Hippocampal formation (tissue), 2 donors: ENCODE data around the gene SPECC1.
"Not testable (repeated sequence)": the region's sequence is repeated elsewhere in the genome, so short reads cannot be mapped to it uniquely, and the experiment has no call there.

Experiments used
- DNase-seq, 2 donors: peaks; one replicate each; lab custom pipeline; 2025; lab: John Stamatoyannopoulos, UW

The SPECC1 gene

GRCh38 chr17:20235747-20236146, 226.6 kb downstream of the SPECC1 start:
- DNase-seq, result peak in 1 of 2 donors; percentile 28

DNA sequence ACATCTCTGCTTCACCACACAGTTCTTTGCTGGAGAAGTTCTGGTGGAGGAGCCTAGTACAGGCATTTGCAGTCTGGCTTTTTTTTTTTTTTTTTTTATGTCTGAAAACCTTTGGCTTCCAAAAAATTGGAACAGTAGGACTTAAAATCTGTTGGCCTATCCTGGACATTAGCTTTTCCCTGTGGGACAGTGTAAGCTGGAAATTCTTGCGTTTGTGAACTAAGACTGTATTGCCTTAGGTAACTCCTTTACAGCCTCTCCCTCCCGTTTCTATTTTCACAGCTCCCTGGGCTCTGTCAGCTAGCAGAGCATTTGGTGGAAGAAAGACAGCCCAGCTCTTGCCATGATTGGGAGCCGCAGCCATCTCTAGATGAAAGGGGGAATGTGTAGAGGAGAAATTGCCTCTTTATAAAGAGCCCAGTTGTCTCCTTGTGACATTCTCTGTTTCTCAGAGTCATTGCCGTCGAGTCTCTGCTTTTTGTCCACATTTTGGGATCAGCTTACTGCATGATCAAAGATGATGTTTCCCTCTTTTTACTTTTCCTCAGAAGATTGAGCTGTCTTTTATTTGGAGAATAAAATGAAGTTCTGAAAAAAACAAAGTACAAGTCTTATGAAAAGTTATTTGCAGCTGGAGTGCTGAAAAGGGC, 227.5 kb downstream of the SPECC1 start:
- DNase-seq, result no peak

GRCh38 chr17:20239776-20240175, 230.6 kb downstream of the SPECC1 start:
- DNase-seq, result not testable (repeated sequence)

GRCh38 chr17:20241855-20242254, 232.7 kb downstream of the SPECC1 start:
- no peak for DNase-seq

DNA sequence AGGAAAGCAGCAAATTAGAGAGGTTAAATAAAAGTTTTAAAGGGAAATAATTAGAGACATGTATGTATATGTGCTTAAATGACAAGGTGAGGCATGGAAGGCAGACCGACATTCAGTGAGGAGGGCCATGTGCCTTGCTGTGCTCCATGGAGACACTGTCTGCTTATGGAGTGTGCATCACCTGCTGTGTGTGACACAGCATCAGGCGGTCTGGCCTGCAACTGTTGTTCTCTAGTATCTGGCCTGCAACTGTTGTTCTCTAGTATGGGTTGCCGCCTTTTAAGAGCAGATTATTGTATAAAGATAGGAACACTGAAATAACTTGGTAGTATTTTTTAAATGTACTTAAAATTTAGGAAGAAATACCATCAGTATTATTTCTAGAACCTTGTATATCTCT, 233.1 kb downstream of the SPECC1 start:
- DNase-seq, result no peak

DNA sequence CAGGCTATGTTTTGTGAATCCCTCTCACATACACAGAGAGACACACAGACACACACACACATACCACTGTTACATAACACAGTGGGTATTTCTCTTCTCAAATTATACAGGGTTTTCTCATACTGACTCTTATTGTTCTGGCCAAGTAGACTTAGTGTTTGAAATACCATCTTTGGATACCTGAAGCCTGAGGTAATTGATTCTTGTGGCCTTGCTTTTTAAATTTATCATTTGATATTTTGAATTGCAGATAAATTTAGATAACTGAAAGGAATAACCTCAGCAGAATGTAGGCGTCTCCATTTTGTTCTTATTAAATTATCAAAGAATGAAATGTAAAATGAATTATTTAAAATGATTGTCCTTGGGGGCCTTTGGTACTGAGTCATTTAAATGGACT, 234.4 kb downstream of the SPECC1 start:
- no peak for DNase-seq

DNA sequence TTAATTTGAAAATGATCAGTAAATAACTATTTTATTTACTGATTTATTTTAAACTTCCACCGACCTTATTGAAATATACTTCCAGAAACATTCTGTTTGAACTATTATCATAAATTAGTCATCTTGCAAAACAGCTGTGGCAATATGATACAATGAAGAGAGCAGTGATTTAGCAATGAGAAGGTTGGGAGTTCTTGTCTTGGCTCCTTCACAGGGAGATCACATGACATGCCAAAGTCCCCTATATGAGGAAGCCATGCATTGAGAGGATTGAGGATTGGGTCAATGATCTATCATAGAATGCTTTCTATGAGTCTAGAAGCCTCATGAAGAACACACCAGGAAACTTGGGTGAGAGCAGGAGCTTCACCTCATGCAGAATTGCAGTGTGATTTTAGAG, 235.5 kb downstream of the SPECC1 start:
- DNase-seq, result no peak

DNA sequence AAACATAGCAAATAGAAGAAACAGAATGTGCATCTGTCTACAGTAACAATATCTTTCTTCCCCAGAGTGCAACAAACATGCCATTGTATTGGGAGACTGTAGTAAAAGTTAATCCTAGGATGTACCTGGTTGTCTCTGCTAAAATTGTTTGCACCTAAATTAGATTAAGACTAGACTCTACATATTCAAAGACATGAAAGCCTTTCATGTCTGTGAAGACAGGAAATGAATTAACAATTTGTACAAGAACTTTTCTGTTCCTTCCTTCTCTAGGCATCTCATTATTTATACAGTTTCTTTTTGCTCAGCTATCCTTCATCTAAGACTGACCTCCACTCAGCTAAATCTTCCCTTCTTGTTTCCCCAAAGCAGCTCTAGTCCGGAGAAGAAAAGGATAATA, 237.5 kb downstream of the SPECC1 start:
- no peak for DNase-seq

DNA sequence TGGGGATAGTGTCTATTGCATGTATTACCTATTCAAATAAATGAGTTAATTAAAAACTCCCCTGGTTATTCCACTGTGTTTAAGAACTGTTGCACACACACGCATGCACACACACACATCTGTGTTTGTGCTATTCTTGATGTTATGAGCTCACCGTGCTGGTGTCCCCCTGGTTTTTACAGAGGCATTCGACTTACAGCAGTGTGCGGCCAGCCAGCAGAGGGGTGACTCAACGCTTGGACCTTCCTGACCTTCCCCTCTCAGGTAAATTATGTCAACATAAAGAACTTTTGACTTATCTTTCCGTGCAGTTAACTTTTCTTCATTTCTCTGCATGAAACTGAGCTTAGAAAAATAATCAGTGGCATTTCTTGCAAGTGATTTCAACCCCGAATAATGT, 244.2 kb downstream of the SPECC1 start:
- no peak for DNase-seq

GRCh38 chr17:20254541-20254940, 245.4 kb downstream of the SPECC1 start:
- no peak for DNase-seq

DNA sequence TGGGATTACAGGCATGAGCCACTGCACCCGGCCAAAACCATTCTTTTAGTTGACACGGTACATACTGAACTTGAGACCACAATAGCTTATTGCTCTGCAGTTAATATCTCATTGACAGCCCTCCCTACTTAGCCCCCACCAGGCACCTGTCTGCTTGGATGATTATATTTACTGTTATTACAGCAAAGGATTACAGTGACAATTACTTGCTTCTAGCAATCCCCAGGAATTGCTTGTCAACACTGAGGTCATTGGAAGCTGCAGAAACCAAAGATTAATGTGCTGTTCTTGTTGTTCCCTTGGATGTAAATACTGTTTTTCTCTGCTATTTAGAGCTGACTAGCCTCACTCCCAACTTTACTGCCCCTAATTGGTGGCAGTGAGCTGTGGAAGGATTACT, 247.0 kb downstream of the SPECC1 start:
- DNase-seq, result no peak

DNA sequence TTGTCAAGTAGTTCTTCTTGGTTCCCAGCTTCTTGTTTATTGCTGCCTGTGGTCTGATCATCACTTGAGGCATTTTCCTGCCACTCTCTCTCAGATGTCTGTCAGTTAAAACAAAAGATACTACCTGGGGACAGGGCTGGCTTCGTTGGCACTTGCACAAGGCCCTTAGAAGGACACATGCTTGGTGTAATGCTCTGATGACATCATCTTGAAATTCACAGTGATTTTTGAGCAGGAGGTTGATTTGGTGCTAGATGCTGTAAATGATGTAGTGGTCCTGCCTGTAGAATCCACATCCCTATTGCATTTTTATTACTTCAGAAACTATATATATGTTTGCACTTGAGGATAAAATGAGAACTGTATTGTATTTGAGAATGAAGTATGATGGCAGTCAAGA, 247.8 kb downstream of the SPECC1 start:
- no peak for DNase-seq

GRCh38 chr17:20257798-20258197, 248.6 kb downstream of the SPECC1 start:
- no peak for DNase-seq

- no peak for DNase-seq
Observed at GRCh38 chr17:20259668-20260067, 250.5 kb downstream of the SPECC1 start.

- DNase-seq, result no peak
Observed at GRCh38 chr17:20260268-20260667, 251.1 kb downstream of the SPECC1 start.

DNA sequence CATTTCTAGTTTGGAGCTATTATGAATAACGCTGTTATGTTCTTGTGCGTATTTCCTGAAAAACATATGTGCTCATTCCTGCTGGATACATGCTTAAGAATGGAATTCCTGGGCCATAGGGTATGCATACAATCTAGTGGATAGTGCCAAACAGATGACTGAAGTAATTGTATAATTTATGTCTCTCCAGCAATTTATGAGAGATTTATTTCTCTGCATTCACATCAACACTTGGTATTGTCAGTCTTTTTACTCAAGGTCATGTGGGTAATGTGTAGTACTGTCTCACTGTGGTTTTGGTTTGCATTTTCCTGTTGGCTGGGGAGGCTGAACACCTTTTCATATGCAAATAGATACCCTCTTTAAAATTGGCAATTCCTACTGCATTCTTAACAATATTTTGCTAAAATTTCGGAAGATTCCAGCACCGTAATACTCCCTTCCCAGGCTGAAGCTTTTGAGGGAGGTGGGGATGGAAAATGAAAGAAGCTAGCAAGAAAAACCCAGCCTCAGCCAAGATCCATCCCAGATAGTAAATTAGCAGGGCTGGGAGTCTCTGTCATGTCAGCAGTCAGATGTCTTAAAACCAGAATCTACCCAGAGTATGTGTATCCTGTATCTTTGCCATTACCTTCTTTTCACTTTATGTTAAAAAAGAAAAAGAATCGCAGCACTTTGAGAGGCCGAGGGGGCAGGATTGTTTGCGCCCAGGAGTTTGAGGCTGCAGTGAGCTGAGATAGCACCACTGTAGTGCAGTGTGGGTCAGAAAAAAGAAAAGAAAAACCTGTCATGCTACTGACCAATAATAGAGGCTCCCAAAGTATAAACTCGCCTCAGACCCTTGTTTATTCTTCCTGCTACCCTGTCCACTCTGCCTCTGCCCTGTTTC, 253.3 kb downstream of the SPECC1 start:
- DNase-seq, result no peak

- DNase-seq, result not testable (repeated sequence)
Observed at GRCh38 chr17:20263115-20263433, 253.9 kb downstream of the SPECC1 start.

DNA sequence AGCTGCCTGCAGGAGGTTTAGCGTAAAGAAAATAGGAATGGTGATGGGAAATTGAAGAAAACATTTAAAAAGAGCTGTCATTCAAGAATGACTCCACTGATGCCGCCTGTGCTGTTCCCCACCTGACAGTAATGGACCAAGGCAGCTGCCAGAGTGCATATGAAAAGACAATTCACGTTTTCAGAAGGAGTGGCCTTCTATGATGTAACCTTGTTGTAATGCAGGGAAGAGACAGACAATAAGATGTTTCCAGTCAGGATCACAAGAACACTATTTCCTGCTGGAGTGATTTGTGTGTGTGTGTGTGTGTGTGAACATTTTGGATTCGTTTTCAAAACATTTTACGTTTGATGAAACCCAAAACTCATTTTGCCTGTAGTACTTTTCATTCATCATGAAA, 254.4 kb downstream of the SPECC1 start:
- no peak for DNase-seq

DNA sequence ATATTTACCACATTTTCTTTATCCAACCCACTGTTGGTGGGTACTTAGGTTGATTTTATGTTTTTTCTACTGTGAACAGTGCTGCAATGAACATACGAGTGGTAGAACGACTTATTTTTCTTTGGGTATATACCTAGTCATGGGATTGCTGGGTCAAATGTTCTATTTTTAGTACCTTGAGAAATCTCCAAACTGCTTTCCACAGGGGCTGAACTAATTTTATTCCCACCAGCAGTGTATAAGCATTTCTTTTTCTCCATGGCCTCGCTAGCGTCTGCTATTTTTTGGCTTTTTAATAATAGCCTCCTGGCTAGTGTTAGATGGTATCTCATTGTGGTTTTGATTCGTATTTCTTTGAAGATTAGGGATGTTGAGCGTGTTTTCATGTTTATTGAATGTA, 255.8 kb downstream of the SPECC1 start:
- no peak for DNase-seq

DNA sequence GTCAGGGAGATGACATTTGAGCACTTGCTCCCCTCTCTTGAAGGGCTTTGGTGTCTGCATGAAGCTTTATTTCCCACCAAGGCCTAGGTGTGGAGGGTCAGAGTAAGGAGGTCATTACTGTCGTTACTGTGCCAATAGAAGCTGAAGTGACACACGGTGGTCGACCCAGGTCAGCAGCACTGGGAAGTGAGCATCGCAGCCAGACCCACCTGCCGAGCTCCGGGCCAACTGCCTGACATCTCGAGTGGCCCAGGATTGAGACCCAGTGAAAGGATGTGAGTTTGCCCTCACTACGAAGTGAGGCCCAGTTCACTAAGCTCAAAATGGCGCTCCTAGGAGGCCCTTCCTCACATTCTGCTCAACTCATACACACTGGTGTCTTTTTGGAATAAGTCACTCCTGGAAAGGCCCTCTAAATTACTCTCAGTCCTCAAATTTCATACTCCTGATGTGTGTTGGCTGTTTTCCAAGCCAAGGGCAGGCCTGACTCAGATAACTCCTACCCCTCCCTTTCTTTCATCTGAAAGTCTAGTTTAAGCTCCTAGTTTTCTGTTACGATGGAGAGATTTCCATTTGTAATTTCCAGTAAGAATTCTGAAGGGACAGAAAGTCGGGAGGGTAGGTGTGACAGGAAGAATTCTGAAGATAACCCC, 257.8 kb downstream of the SPECC1 start:
- DNase-seq, result no peak

DNA sequence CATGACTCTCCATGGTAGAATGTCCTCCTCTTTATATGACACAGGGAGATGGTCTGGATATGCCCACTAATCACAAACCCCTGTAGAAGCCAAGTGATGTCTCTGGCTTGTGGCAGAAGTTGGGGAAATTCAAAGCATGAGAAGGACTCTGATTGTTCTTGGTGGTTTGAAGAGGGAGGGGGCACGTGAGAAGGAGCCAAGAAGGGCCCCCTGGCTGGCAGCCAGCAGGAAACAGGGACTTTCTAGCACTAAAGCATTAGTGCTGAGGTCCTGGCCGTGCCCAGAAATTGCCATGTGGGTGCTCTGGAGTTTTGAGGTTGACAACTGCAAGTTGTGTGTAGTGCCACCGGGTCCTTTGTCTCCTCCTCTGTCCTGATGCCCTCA, 258.3 kb downstream of the SPECC1 start:
- no peak for DNase-seq

DNA sequence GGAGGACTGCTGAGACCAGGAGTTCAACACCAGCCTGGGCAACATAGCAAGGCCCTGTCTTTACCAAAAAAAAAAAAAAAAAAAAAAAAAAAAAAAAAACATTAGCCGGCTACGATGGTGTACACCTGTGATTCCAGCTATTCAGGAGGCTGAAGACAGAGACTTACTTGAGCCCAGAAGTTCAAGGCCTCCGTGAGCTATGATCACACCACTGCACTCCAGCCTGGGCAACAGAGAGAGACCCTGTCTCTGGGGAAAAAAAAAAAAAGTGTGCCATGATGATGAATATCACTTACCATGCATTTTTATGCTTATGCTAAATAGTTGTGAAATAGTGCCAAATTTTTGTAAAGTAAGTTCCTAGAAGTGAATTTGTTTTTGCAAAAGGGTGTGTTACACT, 261.2 kb downstream of the SPECC1 start:
- DNase-seq, result no peak

GRCh38 chr17:20271011-20271610, 262.0 kb downstream of the SPECC1 start:
- no peak for DNase-seq
